RKO (cell line): ENCODE results near the gene FXYD5.
"Not testable (repeated sequence)": the region's sequence is repeated elsewhere in the genome, so short reads cannot be mapped to it uniquely, and the experiment has no call there.

Experiments used
- DNase-seq: peaks from one replicate; pipeline ENCODE4 v3.0.0-alpha.2; 2016; ENCODE audit warnings: low spot score

The FXYD5 gene

DNA sequence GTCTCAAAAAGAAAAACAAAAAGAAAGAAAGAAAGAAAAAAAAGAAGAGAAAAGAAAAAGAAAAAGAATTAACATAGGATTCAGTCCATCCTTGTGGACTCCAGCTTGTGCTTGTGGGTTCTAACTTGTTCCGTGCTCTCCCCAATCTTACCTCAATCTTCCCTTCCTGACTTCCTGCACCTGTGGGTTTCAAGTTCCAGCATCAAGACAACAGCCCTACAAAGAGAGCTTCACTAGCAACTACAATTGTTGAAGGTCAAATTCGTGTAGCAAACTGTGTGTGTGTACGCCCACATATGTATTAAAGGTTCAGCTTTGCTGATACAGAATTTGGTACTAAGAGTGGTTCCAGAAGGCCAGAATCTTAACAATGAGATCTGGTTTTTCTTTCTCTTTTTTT, 25.3 kb downstream of the FXYD5 start:
- no peak for DNase-seq

GRCh38 chr19:35181387-35181786, 26.9 kb downstream of the FXYD5 start:
- DNase-seq, result no peak

DNA sequence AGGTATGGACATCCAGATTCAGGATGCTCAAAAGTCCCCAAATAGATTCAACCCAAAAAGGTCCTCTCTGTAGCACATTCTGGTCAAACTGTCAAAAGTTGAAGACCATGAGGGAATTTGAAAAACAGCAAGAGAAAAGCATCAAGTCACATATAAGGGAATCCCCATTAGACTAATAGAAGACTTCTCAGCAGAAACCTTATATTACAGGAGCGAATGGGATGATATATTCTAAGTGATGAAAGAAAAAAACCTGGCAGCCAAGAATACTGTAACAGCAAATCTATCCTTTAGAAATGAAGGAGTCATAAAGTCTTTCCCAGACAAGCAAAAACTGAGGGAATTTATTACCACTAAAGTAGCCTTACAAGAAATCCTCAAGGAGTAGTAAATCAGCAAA, 29.7 kb downstream of the FXYD5 start:
- no peak for DNase-seq

GRCh38 chr19:35184884-35185283, 30.3 kb downstream of the FXYD5 start:
- DNase-seq, result no peak

DNA sequence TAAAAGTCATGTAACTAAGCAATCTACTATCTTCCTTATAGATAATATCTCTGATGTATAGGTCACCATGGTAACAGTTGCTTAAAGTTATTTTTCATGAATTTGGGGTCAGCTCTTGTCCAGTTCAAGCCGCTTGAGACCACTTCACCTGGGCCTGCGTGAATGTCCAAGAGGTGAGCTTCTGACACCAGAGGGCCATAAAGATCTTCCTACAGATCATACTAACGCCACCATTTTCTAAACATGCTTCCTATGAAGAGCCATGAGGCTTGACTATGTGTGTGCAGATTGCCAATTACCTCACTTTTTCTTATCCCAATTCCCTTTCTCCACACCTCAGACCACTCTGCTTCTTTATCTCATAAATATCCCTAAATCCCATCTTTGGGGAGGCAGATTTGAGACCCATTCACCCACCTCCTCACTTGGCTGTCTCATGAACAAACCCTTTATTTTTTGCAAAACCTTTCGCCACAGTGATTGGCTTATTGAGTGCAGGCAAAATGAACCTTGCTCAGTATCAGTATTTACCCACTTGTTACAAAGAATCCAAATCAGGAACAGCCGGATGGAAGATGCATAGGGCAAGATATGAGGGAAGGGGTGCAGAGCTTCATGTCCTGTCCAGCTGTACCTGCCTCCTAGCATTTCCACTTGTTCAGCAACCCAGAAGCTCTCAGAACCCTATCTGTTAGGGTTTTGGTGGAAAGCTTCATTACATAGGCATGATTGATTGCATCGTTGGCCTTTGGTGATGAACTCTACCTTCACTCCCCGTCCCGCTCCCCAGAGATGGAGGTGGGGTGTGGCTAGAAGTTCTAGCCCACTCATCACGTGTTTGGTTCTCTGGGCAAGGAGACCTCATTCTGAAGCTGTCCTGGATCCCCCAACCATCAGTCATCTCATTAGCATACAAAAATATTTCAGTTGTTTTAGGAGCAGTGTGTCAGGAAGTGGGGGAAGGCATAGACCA, 39.8 kb downstream of the FXYD5 start:
- no peak for DNase-seq

GRCh38 chr19:35195830-35196229, 41.3 kb downstream of the FXYD5 start:
- DNase-seq, result no peak

DNA sequence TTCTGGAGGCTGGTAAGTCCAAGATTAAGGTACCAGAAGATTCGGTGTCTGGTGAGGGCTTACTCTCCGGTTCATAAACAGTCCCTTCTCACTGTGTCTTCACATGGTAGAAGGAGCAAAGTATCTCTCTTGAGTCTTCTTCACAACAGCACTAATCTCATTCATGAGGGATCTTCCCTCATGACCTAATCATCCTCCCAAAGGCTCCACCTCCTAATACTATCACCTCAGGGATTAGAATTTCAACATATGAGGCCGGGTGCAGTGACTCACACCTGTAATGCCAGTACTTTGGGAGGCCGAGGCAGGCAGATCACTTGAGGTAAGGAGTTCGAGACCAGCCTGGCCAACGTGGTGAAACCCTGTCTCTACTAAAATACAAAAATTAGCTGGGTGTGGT, 42.3 kb downstream of the FXYD5 start:
- DNase-seq, result not testable (repeated sequence)

DNA sequence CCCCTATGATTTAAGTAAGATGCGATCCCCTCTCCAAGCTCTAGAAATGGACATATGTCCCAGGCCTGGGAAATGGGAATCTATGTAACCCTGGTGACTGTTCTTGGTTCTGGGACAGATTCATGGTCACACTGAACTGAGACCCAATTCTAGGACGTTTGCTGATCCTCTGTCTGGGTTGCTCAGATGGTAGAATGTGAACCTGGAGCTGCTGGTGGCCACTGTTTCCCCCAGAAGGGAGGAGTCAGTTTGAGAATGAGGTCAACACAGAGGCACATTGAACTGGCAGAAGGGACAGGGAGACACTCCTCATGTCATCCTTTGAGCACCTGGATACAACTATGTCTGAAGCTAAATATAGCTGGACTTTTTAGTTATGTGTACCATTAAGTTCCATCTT, 44.9 kb downstream of the FXYD5 start:
- no peak for DNase-seq

DNA sequence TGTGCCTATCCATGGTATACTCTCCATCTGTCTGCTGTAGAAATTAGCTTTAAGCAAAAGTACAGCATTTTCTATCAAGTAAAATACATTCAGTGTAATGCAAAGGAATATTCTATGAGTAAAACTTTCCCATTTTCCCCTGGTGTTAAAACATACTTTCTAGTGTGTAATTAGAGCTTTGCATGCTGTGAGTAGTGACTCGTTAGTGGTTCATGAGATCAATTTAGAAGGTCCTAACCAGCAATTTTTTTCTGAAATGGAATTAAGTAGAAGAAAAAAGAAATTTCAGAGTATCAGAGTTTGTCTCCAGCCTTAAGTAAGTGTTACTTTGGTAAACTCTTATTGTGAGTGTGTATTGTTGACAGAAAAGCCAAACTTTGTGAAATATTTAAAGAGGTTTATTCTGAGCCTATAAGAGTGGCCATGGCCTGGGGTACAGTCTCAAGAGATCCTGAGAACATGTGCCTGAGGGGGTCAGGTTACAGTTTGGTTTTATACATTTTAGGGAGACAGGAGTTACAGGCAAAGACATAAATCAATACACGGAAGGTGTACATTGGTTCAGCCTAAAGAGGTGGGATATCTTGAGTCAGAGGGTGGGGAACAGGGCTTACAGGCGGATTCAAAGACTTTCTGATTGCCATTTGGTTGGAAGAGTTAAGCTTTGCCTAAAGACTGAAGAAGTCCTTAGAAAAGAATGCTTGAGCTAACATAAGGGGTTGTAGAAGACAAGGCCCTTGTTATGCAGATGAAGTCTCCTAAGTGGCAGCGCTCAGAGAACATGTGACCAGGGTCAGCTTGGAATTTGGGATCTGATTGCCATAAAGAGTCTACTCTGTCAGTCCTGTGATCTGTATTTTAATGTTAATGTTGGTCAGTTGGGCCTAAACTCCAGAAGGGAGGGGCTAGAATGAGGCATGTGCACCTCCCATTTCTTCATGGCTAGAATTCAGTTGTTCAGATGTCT, 48.5 kb downstream of the FXYD5 start:
- no peak for DNase-seq

DNA sequence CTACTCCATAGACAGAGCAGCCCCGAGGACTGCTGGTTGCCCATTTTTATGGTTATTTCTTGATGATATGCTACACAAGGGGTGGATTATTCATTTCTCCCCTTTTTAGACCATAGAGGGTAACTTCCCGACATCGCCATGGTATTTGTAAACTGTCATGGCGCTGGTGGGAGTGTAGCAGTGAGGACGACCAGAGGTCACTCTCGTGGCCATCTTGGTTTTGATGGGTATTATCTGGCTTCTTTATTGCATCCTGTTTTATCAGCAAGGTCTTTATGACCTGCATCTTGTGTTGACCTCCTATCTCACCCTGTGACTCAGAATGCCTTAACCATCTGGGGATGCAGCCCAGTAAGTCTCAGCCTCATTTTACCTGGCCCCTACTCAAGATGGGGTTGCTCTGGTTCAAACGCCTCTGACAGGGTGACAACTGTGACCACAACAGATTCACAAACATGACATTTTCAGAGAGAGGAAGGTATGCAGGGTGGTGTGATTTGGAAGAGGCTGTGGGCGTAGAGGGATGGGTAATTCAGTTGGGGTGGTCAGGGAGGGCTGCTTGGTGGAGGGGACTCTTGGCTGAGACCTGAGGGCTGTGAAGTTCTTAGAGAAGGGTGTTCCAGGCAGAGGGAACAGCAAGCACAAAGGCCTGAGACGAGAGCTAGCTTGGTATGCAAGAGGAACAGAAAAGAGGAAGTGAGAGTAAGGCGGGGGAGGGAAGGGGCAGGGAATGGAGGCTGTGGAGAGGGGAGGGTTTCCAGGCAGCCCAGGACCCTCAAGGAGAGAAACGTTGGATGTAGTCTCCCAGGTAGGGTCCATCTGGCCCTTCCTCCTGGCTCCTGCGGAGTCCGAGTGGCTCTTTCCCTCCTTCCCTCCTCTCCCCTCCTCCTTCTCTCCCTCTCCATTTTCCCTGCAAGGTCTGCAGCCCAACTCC, 50.5 kb downstream of the FXYD5 start:
- no peak for DNase-seq

DNA sequence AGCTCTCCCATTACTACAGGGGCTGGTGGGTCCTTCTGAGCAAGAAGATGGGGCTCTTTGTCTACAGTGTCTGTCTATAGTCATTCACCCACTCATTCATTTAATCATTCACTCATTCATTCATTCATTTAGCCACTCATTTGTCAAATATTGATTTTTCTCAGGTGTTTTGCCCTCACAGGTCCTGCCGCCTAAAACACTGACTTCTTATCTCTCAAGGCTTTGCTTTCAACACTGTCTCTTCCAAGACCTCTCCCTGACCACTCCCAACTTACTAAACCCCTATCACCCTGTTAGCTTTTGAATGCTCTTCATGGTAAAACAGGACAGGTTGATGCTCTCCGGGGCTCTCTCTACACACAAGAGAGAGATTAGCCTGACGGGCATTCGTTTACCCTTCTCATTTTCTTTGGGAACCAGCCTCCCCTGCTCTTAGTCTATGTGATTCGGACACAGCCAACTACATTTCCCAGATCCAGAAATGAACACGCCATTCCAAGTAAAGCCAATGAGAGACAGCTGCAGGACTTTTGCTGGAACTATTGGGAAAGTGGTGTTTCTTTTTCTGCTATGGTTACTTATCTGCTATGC, 51.3 kb downstream of the FXYD5 start:
- DNase-seq, result no peak

DNA sequence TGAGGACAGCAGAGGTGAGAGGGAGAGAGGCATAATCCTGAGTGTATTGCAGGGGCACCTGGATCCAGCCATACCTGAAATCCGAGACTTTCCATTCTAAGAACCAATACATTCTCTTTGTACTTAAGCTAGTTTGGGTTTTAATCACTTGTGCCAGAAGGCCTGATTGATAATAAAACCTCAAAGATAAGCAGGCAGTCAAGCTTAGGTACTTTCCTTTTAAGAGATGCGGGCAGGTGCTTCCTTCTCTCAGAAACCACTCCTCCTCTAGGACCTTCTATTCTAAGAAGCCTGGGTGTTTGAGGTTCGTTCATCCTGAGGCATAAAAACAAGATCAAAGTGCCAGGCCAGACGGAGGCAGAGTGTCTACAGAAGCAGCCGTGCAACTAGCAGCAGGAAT, 51.8 kb downstream of the FXYD5 start:
- DNase-seq, result no peak

GRCh38 chr19:35206855-35207254, 52.3 kb downstream of the FXYD5 start:
- no peak for DNase-seq

DNA sequence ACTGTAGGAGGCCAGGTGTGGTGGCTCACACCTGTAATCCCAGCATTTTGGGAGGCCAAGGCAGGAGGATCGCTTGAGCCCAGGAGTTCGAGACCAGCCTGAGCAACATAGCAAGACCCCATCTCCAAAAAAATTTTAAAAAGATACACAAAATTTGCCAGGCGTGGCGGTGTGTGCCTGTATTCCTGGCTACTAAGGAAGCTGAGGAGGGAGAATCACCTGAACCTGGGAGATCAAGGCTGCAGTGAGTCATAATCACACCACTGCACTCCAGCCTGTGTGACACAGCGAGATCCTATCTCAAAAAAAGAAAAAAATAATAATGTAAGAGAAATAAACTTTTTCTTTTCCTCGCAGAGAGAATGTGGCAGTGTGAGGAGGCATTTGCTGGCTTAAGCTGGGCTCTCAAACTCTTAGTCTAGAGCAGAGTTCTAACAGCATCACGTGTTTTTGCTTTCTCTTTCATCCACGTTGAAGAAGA, 52.9 kb downstream of the FXYD5 start:
- no peak for DNase-seq

DNA sequence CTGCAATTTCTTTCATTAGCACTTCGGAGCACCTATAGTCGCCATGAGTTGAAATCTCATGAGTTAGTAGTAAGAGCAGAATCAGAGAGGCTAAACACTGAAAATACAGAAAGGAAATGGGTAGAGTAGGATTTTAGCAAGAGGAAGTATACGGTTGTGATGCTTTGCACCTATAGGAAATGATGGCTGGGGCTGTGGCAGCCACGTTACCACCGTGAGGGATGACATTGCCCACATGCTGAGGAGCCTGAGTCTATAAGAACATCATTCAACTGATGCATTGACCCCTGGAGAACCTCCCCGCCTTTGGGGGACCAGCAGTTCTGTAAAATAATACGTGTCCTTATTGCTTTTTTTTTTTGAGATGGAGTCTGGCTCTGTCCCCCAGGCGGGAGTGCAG, 53.6 kb downstream of the FXYD5 start:
- no peak for DNase-seq

DNA sequence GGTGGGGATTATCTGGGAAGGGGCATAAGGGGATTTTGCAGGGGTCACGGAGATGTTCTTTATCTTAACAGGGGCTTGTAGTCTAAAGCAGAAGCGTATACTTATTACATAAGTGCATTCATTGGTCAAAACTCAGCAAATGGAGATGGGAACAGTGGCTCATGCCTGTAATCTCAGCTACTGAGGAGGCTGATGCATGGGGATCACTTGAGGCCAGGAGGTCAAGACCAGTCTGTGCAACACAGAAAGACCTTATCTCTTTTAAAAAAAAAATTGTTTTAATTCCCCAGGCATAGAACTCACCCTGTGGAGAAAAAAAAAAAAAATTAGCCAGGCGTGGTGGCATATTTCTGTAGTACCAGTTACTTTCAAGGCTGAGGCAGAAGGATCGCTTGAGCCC, 55.1 kb downstream of the FXYD5 start:
- no peak for DNase-seq

GRCh38 chr19:35211545-35212230, 57.2 kb downstream of the FXYD5 start:
- no peak for DNase-seq

DNA sequence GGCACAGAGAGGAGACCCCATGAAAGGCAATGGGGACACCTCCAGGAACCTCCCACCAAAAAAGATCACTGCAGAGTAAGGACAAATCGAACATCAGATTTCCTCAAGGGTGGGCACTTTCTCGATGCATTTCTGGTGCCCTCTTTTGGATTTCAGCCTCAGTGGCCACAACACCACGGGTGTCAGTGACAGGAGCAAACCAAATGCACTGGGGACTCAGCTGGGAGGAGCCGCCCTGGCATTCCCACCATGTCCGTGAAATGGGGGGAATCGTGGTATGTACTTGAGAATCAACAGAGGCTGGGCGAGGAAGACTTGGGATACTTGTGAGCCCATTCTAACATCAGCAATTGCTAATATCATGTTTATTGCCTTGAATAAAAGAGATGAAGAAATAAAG, 57.7 kb downstream of the FXYD5 start:
- no peak for DNase-seq

DNA sequence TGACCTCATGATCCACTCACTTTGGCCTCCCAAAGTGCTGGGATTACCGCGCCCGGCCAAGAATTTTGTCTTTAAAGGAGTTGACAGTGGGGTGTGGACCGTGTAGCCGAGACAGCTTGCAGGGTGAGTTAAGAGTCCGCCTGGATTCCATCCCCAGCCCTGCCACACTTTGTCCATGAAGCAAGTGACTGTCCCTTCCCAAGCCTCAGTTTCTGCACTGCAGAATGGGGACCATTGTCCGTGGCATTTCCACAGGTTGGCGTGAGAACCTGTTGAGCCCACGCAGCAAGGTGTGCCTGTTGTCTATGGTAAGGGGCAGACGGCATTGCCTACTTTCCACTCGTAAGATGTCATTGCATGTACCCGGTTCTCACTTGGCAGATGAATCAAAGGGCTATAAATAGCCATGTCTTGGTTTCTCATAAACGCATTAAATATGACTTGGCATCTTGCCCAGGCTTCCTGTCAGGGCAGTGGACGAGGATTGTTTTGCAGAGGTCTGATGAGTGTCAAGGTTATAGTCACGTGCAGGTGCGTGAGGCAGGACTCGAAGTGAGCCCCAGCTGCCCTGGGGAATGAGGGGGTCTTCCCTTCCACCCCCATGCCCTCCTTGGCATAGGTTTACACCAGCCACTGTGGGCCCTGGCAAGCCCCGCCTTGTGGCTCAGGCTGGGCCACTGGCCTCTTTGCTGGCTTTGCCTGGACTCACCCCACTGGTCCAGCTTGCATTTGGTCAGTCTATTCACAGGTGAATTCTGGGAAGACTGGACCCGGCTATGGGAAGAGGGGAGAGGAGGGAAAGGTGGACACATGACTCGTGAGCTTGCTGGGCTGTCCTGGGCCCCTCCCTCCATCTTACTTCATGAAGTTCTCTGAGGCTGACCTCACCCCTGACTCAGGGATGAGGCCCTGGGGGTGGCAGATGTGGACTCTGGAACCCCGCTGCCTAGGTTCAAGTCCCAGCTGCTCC, 59.4 kb downstream of the FXYD5 start:
- peak; percentile 75 for DNase-seq
